H1 (cell line): ENCODE data around the gene EFNA3. TPM values are rescaled to one million over a fixed set of nuclear protein-coding genes. Genes with fewer than 3 reads are reported as not detected.

Experiments used
- CTCF ChIA-PET: fragments of 300-600 bp; sonication (Branson Sonifier 250); formaldehyde crosslinking; loops from one replicate; lab custom pipeline; 2021; ENCODE audit not compliant: partially characterized antibody; lab: Charles Lee
- POLR2A ChIA-PET: fragments of 300-600 bp; sonication (Branson Sonifier 250); formaldehyde crosslinking; loops from one replicate; lab custom pipeline; 2021; ENCODE audit warnings: inconsistent platforms; ENCODE audit not compliant: partially characterized antibody; lab: Charles Lee
- DNase-seq, 2 experiments: peaks; one replicate each; pipeline versions ENCODE4 v3.0.0 to v3.0.0-alpha.2; 2010 to 2022; ENCODE audit warnings: low spot score in 2 of 2, low read depth in 1 of 2, mixed read lengths in 1 of 2
- FAIRE-seq: peaks from 2 replicates; lab custom pipeline; 2011; peaks lifted over from hg19 to GRCh38; lab: Jason Lieb, UNC
- H2AFZ ChIP-seq: 2 replicates; pipeline ENCODE4 v1.8.1; 2012; ENCODE audit warnings: low read length, inconsistent platforms
- H2AK5ac ChIP-seq: 2 replicates; pipeline ENCODE4 v1.6.1; 2013; ENCODE audit warnings: low read depth, low read length
- H2BK120ac ChIP-seq: replicated peaks from 2 replicates; pipeline ENCODE3; 2013; ENCODE audit warnings: low read depth, low read length, inconsistent platforms
- H2BK12ac ChIP-seq: 2 replicates; pipeline ENCODE4 v1.6.1; 2013; ENCODE audit warnings: low read depth, low read length
- H2BK15ac ChIP-seq: 2 replicates; pipeline ENCODE4 v1.6.1; 2013; ENCODE audit warnings: low read length
- H2BK20ac ChIP-seq: 2 replicates; pipeline ENCODE4 v1.6.1; 2013; ENCODE audit warnings: low read length
- H2BK5ac ChIP-seq: 2 replicates; pipeline ENCODE4 v1.6.1; 2013; ENCODE audit warnings: low read depth, low read length
- H3K14ac ChIP-seq: 2 replicates; pipeline ENCODE4 v1.6.1; 2013; ENCODE audit warnings: inconsistent platforms; ENCODE audit not compliant: insufficient read length
- H3K18ac ChIP-seq: 2 replicates; pipeline ENCODE4 v1.6.1; 2013; ENCODE audit warnings: low read length; ENCODE audit errors: extremely low read depth
- H3K23ac ChIP-seq: 2 replicates; pipeline ENCODE4 v1.6.1; 2013; ENCODE audit warnings: inconsistent platforms; ENCODE audit not compliant: insufficient read length
- H3K23me2 ChIP-seq: 2 replicates; pipeline ENCODE4 v1.6.1; 2013; ENCODE audit warnings: low read depth, low read length
- H3K27ac ChIP-seq: 2 replicates; pipeline ENCODE4 v1.6.1; 2011; ENCODE audit warnings: low read depth, low read length, inconsistent platforms
- H3K27me3 ChIP-seq, 4 experiments: replicated peaks in 1 of 4; 1 replicate in 1 of 4; 2 replicates in 3 of 4; pipeline versions ENCODE4 v1.6.1 to v1.8.1; 2011 to 2013; ENCODE audit warnings: low read length in 3 of 4, mild to moderate bottlenecking in 3 of 4, inconsistent platforms in 2 of 4, mixed read lengths in 2 of 4, moderate library complexity in 1 of 4; ENCODE audit not compliant: control insufficient read depth in 3 of 4, insufficient read depth in 3 of 4; ENCODE audit errors: extremely low read depth in 1 of 4
- H3K36me3 ChIP-seq, 4 experiments: 2 replicates each; pipeline versions ENCODE4 v1.6.1 to v1.8.1; 2011 to 2013; ENCODE audit warnings: mild to moderate bottlenecking in 4 of 4, low read length in 3 of 4, moderate library complexity in 2 of 4, control low read depth in 1 of 4, inconsistent platforms in 1 of 4; ENCODE audit not compliant: insufficient read depth in 4 of 4, control insufficient read depth in 2 of 4
- H3K4ac ChIP-seq: replicated peaks from 2 replicates; pipeline ENCODE3; 2013; ENCODE audit warnings: low read length, low read depth, mixed read lengths, inconsistent platforms; ENCODE audit not compliant: insufficient read length
- H3K4me1 ChIP-seq, 4 experiments: replicated peaks in 1 of 4; 1 replicate in 1 of 4; 2 replicates in 3 of 4; pipeline versions ENCODE4 v1.6.1 to v1.8.1; 2011 to 2013; ENCODE audit warnings: low read length in 3 of 4, inconsistent platforms in 2 of 4, mixed read lengths in 1 of 4; ENCODE audit not compliant: insufficient read depth in 4 of 4, control insufficient read depth in 3 of 4
- H3K4me2 ChIP-seq, 2 experiments: 2 replicates each; pipeline versions ENCODE4 v1.6.1 to v1.8.1; 2011 to 2013; ENCODE audit warnings: low read depth in 2 of 2, low read length in 2 of 2, control low read depth in 1 of 2, inconsistent platforms in 1 of 2, mild to moderate bottlenecking in 1 of 2; ENCODE audit not compliant: insufficient read depth in 1 of 2
- H3K4me3 ChIP-seq, 4 experiments: fragments of 200-600, 300-600 bp in 1 of 4; sonication (generic), shearing (Covaris generic), sonication (Bioruptor Twin) in 1 of 4; 2 replicates each; pipeline versions ENCODE4 v1.5.1 to v1.8.1; 2011 to 2016; ENCODE audit warnings: low read length in 4 of 4, low read depth in 3 of 4, control low read depth in 2 of 4, inconsistent platforms in 2 of 4, mild to moderate bottlenecking in 2 of 4, mixed read lengths in 1 of 4, moderate library complexity in 1 of 4; ENCODE audit not compliant: insufficient read depth in 2 of 4; ENCODE audit errors: extremely low read depth in 1 of 4
- H3K56ac ChIP-seq: replicated peaks from 2 replicates; pipeline ENCODE3; 2013; ENCODE audit warnings: low read depth, mild to moderate bottlenecking, mixed read lengths, low read length, inconsistent platforms; ENCODE audit not compliant: insufficient read length
- H3K79me1 ChIP-seq: 2 replicates; pipeline ENCODE4 v1.6.1; 2013; ENCODE audit warnings: low read depth, low read length, control low read depth
- H3K79me2 ChIP-seq, 2 experiments: 2 replicates each; pipeline versions ENCODE4 v1.6.1 to v1.8.1; 2012 to 2013; ENCODE audit warnings: low read length in 2 of 2, mild to moderate bottlenecking in 2 of 2, inconsistent platforms in 1 of 2; ENCODE audit not compliant: insufficient read depth in 2 of 2, control insufficient read depth in 1 of 2
- H3K9ac ChIP-seq, 4 experiments: replicated peaks in 1 of 4; 1 replicate in 1 of 4; 2 replicates in 3 of 4; pipeline versions ENCODE4 v1.6.1 to v1.8.1; 2011 to 2013; ENCODE audit warnings: low read depth in 3 of 4, low read length in 3 of 4, control low read depth in 2 of 4, mild to moderate bottlenecking in 2 of 4, moderate library complexity in 2 of 4, inconsistent platforms in 1 of 4; ENCODE audit errors: extremely low read depth in 1 of 4
- H3K9me3 ChIP-seq, 2 experiments: 2 replicates each; pipeline versions ENCODE4 v1.6.1 to v1.8.1; 2012 to 2013; ENCODE audit warnings: mild to moderate bottlenecking in 2 of 2, moderate library complexity in 2 of 2, control low read depth in 1 of 2, inconsistent platforms in 1 of 2, low read depth in 1 of 2, low read length in 1 of 2, mixed read lengths in 1 of 2; ENCODE audit not compliant: insufficient read depth in 2 of 2
- H4K20me1 ChIP-seq, 2 experiments: replicated peaks in 1 of 2; 2 replicates each; pipeline versions ENCODE3 to v1.8.1; 2011 to 2013; ENCODE audit warnings: inconsistent platforms in 2 of 2, low read length in 2 of 2, mild to moderate bottlenecking in 1 of 2; ENCODE audit not compliant: insufficient read depth in 2 of 2, control insufficient read depth in 1 of 2
- H4K5ac ChIP-seq: 2 replicates; pipeline ENCODE4 v1.6.1; 2013; ENCODE audit warnings: low read length, low read depth, mixed read lengths, inconsistent platforms; ENCODE audit not compliant: insufficient read length
- H4K8ac ChIP-seq: 2 replicates; pipeline ENCODE4 v1.8.0; 2013; ENCODE audit warnings: mild to moderate bottlenecking, moderate library complexity, low read length, inconsistent platforms; ENCODE audit not compliant: insufficient read depth; ENCODE audit errors: extremely low read depth
- H4K91ac ChIP-seq: replicated peaks from 2 replicates; pipeline ENCODE3; 2013; ENCODE audit warnings: low read length, mixed read lengths, inconsistent platforms; ENCODE audit not compliant: insufficient read length
- CBX8 ChIP-seq: fragments of 300-800, 300-1000 bp; sonication (generic); IDR thresholded peaks from 2 replicates; pipeline ENCODE4 v1.7.1; 2016; ENCODE audit warnings: low read depth, low read length, borderline replicate concordance
- CHD1 ChIP-seq: IDR thresholded peaks from 2 replicates; pipeline ENCODE4 v1.6.1; 2012; ENCODE audit warnings: low read depth, low read length, improper control_type of control experiment
- EGR1 ChIP-seq: IDR thresholded peaks from 2 replicates; pipeline ENCODE4 v1.6.1; 2011; ENCODE audit warnings: low read depth, low read length, borderline replicate concordance
- EP300 ChIP-seq, 2 experiments: IDR thresholded peaks; 1 replicate in 1 of 2; 2 replicates in 1 of 2; pipeline ENCODE4 v1.6.1; 2011 to 2012; ENCODE audit warnings: low read depth in 2 of 2, low read length in 2 of 2, mild to moderate bottlenecking in 2 of 2, borderline replicate concordance in 1 of 2, inconsistent platforms in 1 of 2, moderate library complexity in 1 of 2
- FOSL1 ChIP-seq: IDR thresholded peaks from 2 replicates; pipeline ENCODE4 v1.6.1; 2011; ENCODE audit warnings: mild to moderate bottlenecking, low read depth, low read length, moderate library complexity; ENCODE audit not compliant: insufficient read depth
- GTF2F1 ChIP-seq: IDR thresholded peaks from 2 replicates; pipeline ENCODE4 v1.6.1; 2012; ENCODE audit warnings: low read depth, low read length, improper control_type of control experiment, borderline replicate concordance
- KDM1A ChIP-seq: fragments of 200-600, 300-600 bp; sonication (generic); IDR thresholded peaks from 2 replicates; pipeline ENCODE4 v1.7.1; 2016; ENCODE audit warnings: mild to moderate bottlenecking, low read length, borderline replicate concordance
- NANOG ChIP-seq: IDR thresholded peaks from 2 replicates; pipeline ENCODE4 v1.6.1; 2011; ENCODE audit warnings: low read length, low read depth, mild to moderate bottlenecking, inconsistent platforms; ENCODE audit not compliant: insufficient read depth, poor library complexity, severe bottlenecking
- RNF2 ChIP-seq: fragments of 200-900, 300-1000 bp; sonication (generic); IDR thresholded peaks from 2 replicates; pipeline ENCODE4 v1.7.1; 2016; ENCODE audit warnings: borderline replicate concordance, low read depth, mild to moderate bottlenecking, antibody characterized with exemption, low read length; ENCODE audit not compliant: poor library complexity, severe bottlenecking; ENCODE audit errors: missing control alignments
- SIRT6 ChIP-seq: IDR thresholded peaks from one replicate; pipeline ENCODE4 v1.7.1; 2012; ENCODE audit warnings: low read length, inconsistent platforms
- ZNF274 ChIP-seq: IDR thresholded peaks from 2 replicates; pipeline ENCODE4 v1.7.0; 2012; ENCODE audit warnings: low read length, borderline replicate concordance; ENCODE audit errors: extremely low read depth
- WGBS, 2 experiments: shearing (Covaris generic) in 1 of 2; methylation state at CpG; one replicate each; pipeline versions ENCODE4 v1.1.6 to v1.1.7; 2013 to 2015; ENCODE audit warnings: low lambda C conversion rate in 2 of 2, mixed read lengths in 2 of 2, inconsistent platforms in 1 of 2, low coverage in 1 of 2, missing lambda C conversion rate in 1 of 2; ENCODE audit not compliant: insufficient replicate concordance in 2 of 2, insufficient coverage in 1 of 2, insufficient read length in 1 of 2; ENCODE audit errors: extremely low coverage in 1 of 2, missing lambda C conversion rate in 1 of 2; 5-methylcytosine and 5-hydroxymethylcytosine counted together
- polyA plus RNA-seq, 7 experiments: library from polyadenylated mRNA; depleted of rRNA in 3 of 7; stranded (reverse) in 5 of 7; unstranded in 2 of 7; fragments of >200 nt in 5 of 7; fragments of 200-250 nt in 2 of 7; gene quantifications; 1 replicate in 5 of 7; 2 replicates in 1 of 7; 4 replicates in 1 of 7; pipeline versions ENCODE4 v1.2.1 to v1.2.3, GENCODE V29; 2011 to 2013; ENCODE audit warnings: missing spikeins in 2 of 7, mixed read lengths in 2 of 7
- total RNA-seq: library from RNA; stranded (reverse); fragmentation: NEBNext Ultra II Directional; extraction: Animal tissue kit (Norgen Biotek cat#: 25700); gene quantifications from 2 replicates; pipeline ENCODE4 v1.2.1, GENCODE V29; 2021

Gene EFNA3
- total and polyA plus RNA-seq, 2 of the 8 experiments (the other 6 are each of a cell fraction or from before 2014, with no cell fraction given): 10.8 to 13.8 TPM

DNA sequence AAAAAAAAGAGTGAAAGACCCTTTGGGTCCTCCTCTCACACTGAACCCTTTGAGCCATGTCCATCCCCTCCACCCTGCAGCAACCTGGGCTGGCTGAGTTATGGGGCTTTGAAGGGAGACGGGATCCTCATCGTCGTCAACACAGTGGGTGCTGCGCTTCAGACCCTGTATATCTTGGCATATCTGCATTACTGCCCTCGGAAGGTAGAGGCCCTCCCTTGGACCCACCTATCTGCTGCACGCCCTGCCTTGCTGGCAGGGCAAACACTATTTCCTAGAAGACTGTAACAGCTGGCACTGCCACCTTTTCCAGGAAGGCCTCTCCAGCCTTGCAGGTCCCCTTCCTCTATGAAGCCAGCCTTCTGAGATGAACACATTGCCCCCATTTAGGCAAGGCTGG lies 58.1 kb downstream of the EFNA3 start:
- WGBS, 2 experiments: 39% methylated on average over 6 of the region's 6 CpGs; no CpG with 5 or more reads in 1 of the 2 experiments
- Histone ChIP-seq H3K4me3 (peak overlapping the region; percentile 67 to 89 (median 85)), H3K9ac (peak overlapping the region in 1 of 4 experiments; percentile 54; a peak in 1 of 7 replicates), H3K36me3 (peaks cover 0 to 1% (median under 1%) of the 10 kb centered on the region in 4 experiments; a peak in 2 of 8 replicates), H3K18ac (no peak overlapping the region; the same call in 1 of the 2 replicates), H4K91ac (no peak overlapping the region), H2BK15ac (peak overlapping the region; percentile 36; the same call in 1 of the 2 replicates), H3K23ac (no peak overlapping the region), H3K27me3 (no peaks in the 10 kb centered on the region), H4K8ac (no peak overlapping the region; the same call in 1 of the 2 replicates), H4K5ac (peak overlapping the region; percentile 49), H2AK5ac (no peak overlapping the region), H3K4me1 (peaks cover 0 to 18% (median 8%) of the 10 kb centered on the region in 4 experiments; a peak in 5 of 7 replicates), H2BK20ac (no peak overlapping the region), H4K20me1 (no peaks in the 10 kb centered on the region), H2BK5ac (peak overlapping the region; percentile 69; the same call in 1 of the 2 replicates), H3K23me2 (peaks cover 11% of the 10 kb centered on the region; the same call in 1 of the 2 replicates), H3K56ac (no peak overlapping the region), H3K14ac (no peak overlapping the region), H2BK12ac (0 out of 2 replicates have a peak overlapping the region, but pooled peaks have one; percentile 7), H2BK120ac (no peak overlapping the region), H3K79me2 (peaks cover 0 to 2% of the 10 kb centered on the region in 2 experiments; a peak in 1 of 4 replicates), H3K79me1 (no peaks in the 10 kb centered on the region; the same call in 1 of the 2 replicates), H3K4ac (no peak overlapping the region), H3K4me2 (peak overlapping the region; percentile 79 to 86), H3K9me3 (no peaks in the 10 kb centered on the region), H3K27ac (no peak overlapping the region), H2AFZ (no peak overlapping the region)
- DNase-seq: peak in 1 of 2 experiments; percentile 52
- POLR2A ChIA-PET: interaction anchor here (0.6 to 2.4 kb wide), 11 partner anchors 8 to 1022 kb away, joined by 3 to 14 read pairs (median 6); partner anchors contain the start of gene KRTCAP2
- no peak for FAIRE-seq
- TF ChIP-seq NANOG: no peak
- TF ChIP-seq CBX8: no peak
- no peak for TF ChIP-seq EGR1
- TF ChIP-seq KDM1A: no peak
- no peak for TF ChIP-seq RNF2
- no peak for TF ChIP-seq EP300 (IDR thresholded peaks at IDR 0.05; ENCODE audit: borderline replicate concordance in 1 of 2, low read depth in 2 of 2, low read length in 2 of 2)
- TF ChIP-seq SIRT6: no peak
- TF ChIP-seq ZNF274: no peak
- TF ChIP-seq FOSL1: no peak
- no peak for TF ChIP-seq CHD1
- TF ChIP-seq GTF2F1: no peak
- CTCF ChIA-PET: interaction anchor here (0.7 to 14.2 kb wide), 12 partner anchors 9 to 130 kb away, joined by 3 to 187 read pairs (median 4); partner anchors contain the start of genes KRTCAP2 and TRIM46
